Suprapubic skin (tissue), 4 donors: ENCODE measurements around the gene SUGP1. TPM values are rescaled to one million over a fixed set of nuclear protein-coding genes. Genes with fewer than 3 reads are reported as not detected.
A peak's percentile ranks its signal among the peaks of the same experiment; 100 is the strongest.

Experiments
- DNase-seq, 2 donors: peaks; one replicate each; pipeline ENCODE4 v3.0.0-alpha.2; 2019; ENCODE audit warnings: low spot score in 2 of 2
- H3K27ac ChIP-seq: fragments of 200-600 bp; sonication (generic); one replicate; pipeline ENCODE4 v1.5.1; 2019
- H3K27me3 ChIP-seq: fragments of 200-600 bp; sonication (generic); one replicate; pipeline ENCODE4 v1.5.1; 2019
- H3K36me3 ChIP-seq: fragments of 200-600 bp; sonication (generic); one replicate; pipeline ENCODE4 v1.5.1; 2019
- H3K4me1 ChIP-seq: fragments of 200-600 bp; sonication (generic); one replicate; pipeline ENCODE4 v1.5.1; 2019
- H3K4me3 ChIP-seq: fragments of 200-600 bp; sonication (generic); one replicate; pipeline ENCODE4 v1.5.1; 2019; ENCODE audit warnings: mild to moderate bottlenecking
- H3K9me3 ChIP-seq: fragments of 200-600 bp; sonication (generic); one replicate; pipeline ENCODE4 v1.5.1; 2019
- EP300 ChIP-seq: sonication (generic); formaldehyde crosslinking; IDR thresholded peaks from one replicate; pipeline ENCODE4 v1.6.1; 2017; ENCODE audit warnings: antibody characterized with exemption
- POLR2A ChIP-seq, 2 donors: fragments of 450-650 bp; IDR thresholded peaks; one replicate each; pipeline ENCODE4 v1.6.1; 2017; ENCODE audit warnings: antibody characterized with exemption in 2 of 2, mild to moderate bottlenecking in 2 of 2, moderate library complexity in 2 of 2
- POLR2AphosphoS5 ChIP-seq, 3 donors: sonication (generic); formaldehyde crosslinking; IDR thresholded peaks; one replicate each; pipeline ENCODE4 v1.6.1; 2017; ENCODE audit warnings: antibody characterized with exemption in 3 of 3
- WGBS: methylation state at CpG from one replicate; pipeline ENCODE4 v1.1.5; 2018; 5-methylcytosine and 5-hydroxymethylcytosine counted together
- total RNA-seq, 4 donors: library from RNA; depleted of rRNA; stranded (reverse); fragments of >200 nt; gene quantifications; one replicate each; pipeline ENCODE4 v1.1.0, GENCODE V29; 2016
- TF ChIP-seq, protein P1 (sequence below), 2 donors: fragments of 200-600 bp in 1 of 2; fragments of 450-650 bp in 1 of 2; sonication (generic) in 1 of 2; IDR thresholded peaks; one replicate each; pipeline ENCODE4 v1.5.1; 2016 to 2019; ENCODE audit warnings: antibody characterized with exemption in 2 of 2, mild to moderate bottlenecking in 1 of 2, moderate library complexity in 1 of 2

Gene SUGP1
- total RNA-seq, 4 donors from 2014 or later = 23.1 to 64.8 (median 31.3) TPM

DNA sequence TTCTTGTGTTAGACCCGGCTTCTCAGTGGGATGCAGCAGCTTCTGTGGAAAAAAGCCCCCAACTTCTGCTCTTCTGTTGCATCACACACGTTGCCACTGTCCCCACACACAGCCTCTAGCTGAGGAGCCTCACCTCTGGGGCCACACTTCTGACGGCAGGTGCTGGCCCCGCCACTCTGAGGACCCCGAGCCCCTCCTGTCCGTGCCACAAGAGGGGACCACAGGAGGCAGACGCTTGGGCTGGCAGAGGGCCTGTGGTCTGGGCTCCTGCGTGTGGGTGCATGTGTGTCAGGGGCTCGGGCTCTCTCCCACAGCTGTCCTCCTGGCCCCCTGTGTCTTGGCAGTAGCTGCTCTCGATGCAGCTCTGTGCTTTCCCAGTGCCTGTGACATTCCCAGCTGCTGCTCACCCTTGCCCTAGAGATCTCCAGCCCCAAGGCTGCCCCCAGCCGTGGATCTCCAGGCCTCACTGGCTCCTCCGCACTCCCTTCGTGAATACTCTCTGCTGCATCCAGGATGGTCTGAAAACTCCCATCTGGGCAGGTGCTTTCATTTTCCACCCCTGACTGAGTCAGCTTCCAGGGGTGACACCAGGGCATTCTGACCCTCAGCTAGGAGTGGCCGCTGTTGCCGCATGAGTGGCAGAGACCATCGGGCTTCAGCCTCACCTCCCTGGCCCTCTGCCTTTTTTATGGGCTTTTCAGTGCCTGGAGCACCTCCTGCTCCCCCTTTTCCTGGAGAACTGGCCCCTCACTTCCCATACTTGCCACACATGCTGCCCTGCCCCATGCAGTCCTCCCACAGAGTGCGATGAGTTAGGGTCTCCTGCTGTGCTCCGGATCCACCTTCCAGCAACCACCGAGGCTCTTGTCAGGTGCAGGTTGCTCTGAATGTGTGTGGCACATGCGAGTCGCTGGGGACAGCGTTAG, 14.0 kb upstream of the SUGP1 start:
- H3K4me3 ChIP-seq = no peak overlapping the region
- TF ChIP-seq POLR2A (IDR thresholded peaks at IDR 0.05) (no peak), EP300 (no peak), POLR2AphosphoS5 (IDR thresholded peaks at IDR 0.05) (no peak)
- TF ChIP-seq, protein P1, sequence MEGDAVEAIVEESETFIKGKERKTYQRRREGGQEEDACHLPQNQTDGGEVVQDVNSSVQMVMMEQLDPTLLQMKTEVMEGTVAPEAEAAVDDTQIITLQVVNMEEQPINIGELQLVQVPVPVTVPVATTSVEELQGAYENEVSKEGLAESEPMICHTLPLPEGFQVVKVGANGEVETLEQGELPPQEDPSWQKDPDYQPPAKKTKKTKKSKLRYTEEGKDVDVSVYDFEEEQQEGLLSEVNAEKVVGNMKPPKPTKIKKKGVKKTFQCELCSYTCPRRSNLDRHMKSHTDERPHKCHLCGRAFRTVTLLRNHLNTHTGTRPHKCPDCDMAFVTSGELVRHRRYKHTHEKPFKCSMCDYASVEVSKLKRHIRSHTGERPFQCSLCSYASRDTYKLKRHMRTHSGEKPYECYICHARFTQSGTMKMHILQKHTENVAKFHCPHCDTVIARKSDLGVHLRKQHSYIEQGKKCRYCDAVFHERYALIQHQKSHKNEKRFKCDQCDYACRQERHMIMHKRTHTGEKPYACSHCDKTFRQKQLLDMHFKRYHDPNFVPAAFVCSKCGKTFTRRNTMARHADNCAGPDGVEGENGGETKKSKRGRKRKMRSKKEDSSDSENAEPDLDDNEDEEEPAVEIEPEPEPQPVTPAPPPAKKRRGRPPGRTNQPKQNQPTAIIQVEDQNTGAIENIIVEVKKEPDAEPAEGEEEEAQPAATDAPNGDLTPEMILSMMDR (IDR thresholded peaks at IDR 0.05) = no peak
- no peak overlapping the region for H3K27ac ChIP-seq
- no peak for DNase-seq
- peaks cover 43% of the 10 kb centered on the region for H3K4me1 ChIP-seq
- peaks cover 93% of the 10 kb centered on the region for H3K36me3 ChIP-seq
- WGBS = 83% methylated on average over 13 of the region's 22 CpGs
- no peaks in the 10 kb centered on the region for H3K9me3 ChIP-seq
- no peaks in the 10 kb centered on the region for H3K27me3 ChIP-seq

DNA sequence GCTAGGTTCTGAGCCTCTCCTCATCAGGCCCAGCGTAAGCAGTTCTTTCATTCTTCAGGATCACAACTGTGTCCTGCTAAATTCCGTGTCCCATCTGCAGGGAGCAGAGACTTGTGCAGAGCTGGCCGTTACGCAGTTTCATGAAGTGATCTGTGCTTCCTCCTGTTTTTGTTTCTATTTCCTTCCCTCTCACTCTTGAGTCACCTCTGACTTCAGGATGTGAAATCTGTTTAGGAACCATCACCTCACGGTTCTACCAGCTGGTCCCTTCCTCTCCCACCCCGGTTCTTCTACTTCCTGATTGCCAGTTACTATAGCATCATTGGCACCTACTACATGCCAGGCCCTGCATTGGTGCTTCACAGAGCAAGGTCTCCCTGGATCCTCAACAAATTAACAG, 8.8 kb upstream of the SUGP1 start:
- Histone ChIP-seq H3K27me3 (no peaks in the 10 kb centered on the region), H3K9me3 (no peaks in the 10 kb centered on the region), H3K36me3 (peaks cover 80% of the 10 kb centered on the region), H3K27ac (no peak overlapping the region), H3K4me3 (no peak overlapping the region), H3K4me1 (peaks cover 16% of the 10 kb centered on the region)
- WGBS = 66% methylated on average over 6 of the region's 6 CpGs
- no peak for DNase-seq
- TF ChIP-seq POLR2AphosphoS5 (IDR thresholded peaks at IDR 0.05) = no peak
- TF ChIP-seq, protein P1 (IDR thresholded peaks at IDR 0.05) = no peak

DNA sequence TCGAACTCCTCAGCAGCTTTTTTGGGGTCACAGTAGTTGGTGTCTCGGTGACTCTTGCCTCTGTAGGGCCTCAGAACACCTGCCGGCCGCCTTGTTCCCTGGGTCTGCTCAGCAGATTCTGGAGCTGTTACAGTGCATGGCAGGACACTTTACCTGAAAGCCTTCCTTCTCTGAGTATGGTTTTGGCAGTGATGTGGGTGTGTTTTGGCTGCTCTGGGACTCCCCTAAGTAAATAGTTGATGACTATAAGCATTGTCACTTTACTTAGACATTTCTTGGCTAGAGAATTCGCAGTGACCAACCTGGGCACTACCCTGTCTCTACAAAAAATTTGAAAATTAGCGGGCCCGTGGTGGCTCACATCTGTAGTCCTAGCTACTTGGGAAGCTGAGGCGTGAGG, 7.4 kb upstream of the SUGP1 start:
- Histone ChIP-seq H3K4me1 (peaks cover 25% of the 10 kb centered on the region), H3K27me3 (no peaks in the 10 kb centered on the region), H3K4me3 (no peak overlapping the region), H3K36me3 (peaks cover 72% of the 10 kb centered on the region), H3K27ac (no peak overlapping the region), H3K9me3 (no peaks in the 10 kb centered on the region)
- no peak for DNase-seq
- WGBS = 85% methylated on average over 8 of the region's 8 CpGs
- TF ChIP-seq EP300 (no peak), POLR2AphosphoS5 (IDR thresholded peaks at IDR 0.05) (no peak), POLR2A (IDR thresholded peaks at IDR 0.05) (no peak)
- TF ChIP-seq, protein P1 (IDR thresholded peaks at IDR 0.05) = no peak

DNA sequence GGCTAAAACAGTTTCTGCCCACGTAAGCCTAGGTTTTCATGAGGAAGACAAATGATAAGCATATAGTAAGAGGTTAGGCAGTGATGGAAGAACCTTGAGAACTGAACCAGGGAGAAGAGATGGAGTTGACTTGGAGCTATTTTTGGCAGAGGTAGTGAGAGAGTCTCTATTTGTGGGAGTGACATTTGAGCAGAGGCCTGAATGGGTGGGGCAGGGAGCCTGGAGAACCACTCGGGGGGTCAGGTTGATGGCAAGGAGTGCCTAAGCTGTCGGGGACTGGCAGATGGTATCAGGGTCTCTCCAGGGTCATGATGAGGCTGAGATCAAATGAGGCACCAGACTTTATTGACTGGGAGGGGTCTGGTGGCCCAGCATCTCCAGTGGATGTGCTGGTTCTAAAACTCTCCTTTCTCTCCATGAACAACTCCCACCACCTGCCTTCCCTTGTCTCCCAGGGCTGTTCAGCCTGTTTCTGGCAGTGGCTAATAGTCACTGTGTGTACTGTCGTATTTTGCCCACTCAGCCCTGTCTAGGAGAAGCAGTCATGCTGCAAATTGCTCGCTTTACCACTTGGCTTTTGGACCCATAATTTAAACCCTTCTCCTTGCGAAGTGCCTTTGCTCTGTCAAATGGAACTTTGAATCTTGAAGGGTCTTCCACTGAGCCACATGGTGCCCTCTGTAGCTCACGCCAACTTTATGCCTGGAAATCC, 3.9 kb upstream of the SUGP1 start:
- H3K27me3 ChIP-seq = no peaks in the 10 kb centered on the region
- no peak overlapping the region for H3K27ac ChIP-seq
- no peak for DNase-seq
- no peak overlapping the region for H3K4me3 ChIP-seq
- H3K9me3 ChIP-seq = no peaks in the 10 kb centered on the region
- WGBS = 84% methylated on average over 7 of the region's 7 CpGs
- H3K36me3 ChIP-seq = peaks cover 42% of the 10 kb centered on the region
- H3K4me1 ChIP-seq = peaks cover 44% of the 10 kb centered on the region
- TF ChIP-seq POLR2AphosphoS5 (IDR thresholded peaks at IDR 0.05) (no peak), EP300 (no peak), POLR2A (IDR thresholded peaks at IDR 0.05) (no peak)
- TF ChIP-seq, protein P1 (IDR thresholded peaks at IDR 0.05) = no peak

DNA sequence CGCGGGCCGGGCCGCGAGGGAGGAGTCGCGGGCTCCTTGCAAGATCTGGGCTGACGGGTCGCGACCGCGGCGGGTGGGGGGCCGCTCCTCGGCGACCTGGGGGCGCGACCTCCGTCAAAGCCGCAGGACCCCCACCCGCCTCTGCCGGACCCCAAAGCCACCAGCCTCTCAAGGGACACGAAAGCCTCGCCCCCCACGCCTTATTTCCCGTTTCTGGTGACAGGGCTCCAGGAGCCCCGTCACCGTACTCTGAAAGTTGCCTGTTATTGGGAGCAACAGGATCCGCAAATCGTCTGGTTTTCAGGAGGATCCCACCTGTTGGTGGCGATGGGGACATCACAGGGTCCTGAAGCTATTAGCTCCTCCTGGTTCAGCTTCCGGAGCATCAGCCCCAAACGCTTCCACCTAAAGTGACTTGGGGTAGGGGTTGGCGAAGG, 850 bp upstream of the SUGP1 start:
- Histone ChIP-seq H3K27ac (peak overlapping the region; percentile 94), H3K4me1 (peaks cover 40% of the 10 kb centered on the region), H3K36me3 (peaks cover 26% of the 10 kb centered on the region), H3K9me3 (no peaks in the 10 kb centered on the region), H3K4me3 (peak overlapping the region; percentile 89), H3K27me3 (no peaks in the 10 kb centered on the region)
- TF ChIP-seq POLR2A (IDR thresholded peaks at IDR 0.05) (no peak), EP300 (no peak), POLR2AphosphoS5 (IDR thresholded peaks at IDR 0.05) (no peak)
- TF ChIP-seq, protein P1 (IDR thresholded peaks at IDR 0.05) = no peak
- DNase-seq = no peak
- WGBS = 0% methylated on average over 4 of the region's 34 CpGs
